ENCODE measurements around the gene HLA-E. TPM values are rescaled to one million over a fixed set of nuclear protein-coding genes. Genes with fewer than 3 reads are reported as not detected.

HLA-E gene
- total and polyA plus RNA-seq, 2 of the 13 experiments (the other 11 are each of a cell fraction or from before 2014, with no cell fraction given), result 45.2 to 90.4 TPM

DNA sequence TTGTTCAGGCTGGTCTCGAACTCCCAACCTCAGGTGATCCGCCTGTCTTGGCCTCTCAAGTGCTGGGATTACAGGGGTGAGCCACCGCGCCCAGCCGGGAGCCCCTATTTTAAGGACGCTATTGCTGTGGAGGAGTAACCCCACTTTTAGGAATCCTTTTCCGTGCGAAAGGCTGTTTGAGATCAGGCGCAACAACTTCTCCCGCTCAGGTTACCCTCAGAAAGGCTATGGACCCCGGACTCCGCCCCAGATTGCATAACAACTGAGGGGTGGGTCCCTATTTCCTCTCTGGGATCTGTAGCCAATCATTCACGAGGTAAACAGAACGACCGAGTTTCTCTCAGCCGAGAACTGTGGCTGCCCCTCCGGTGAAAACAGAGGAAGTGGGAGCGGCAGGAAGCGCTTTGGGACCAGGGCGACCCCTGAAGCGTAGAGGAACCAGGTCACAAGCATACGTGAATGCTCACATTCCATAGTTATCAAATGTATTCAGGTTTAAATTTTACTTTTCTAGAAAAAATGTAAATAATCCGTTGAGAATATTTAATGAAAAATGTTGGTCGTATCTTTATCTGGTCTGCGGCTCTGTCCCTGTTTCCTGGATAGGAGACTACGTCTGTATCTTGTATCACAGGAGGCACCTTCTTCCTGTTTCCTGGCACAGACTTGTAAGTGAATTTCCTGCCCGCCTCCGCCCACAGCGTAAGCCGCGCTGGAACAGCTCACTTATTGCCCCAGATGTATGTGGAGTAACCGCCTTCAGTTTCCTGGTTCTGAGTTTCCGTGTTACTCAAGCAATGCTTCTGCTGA lies 26.8 kb downstream of the HLA-E start (continued):
- TF ChIP-seq ZNF740 (CRISPR knock-in tag; IDR thresholded peaks at IDR 0.05) (no peak), PAXIP1 (CRISPR knock-in tag; conservative IDR thresholded peaks at IDR 0.05) (peak; percentile 90), RCOR2 (CRISPR knock-in tag; IDR thresholded peaks at IDR 0.05) (peak; percentile 55), ZNF30 (CRISPR knock-in tag; IDR thresholded peaks at IDR 0.05) (no peak), ZNF3 (CRISPR knock-in tag; IDR thresholded peaks at IDR 0.05) (no peak), JUND (CRISPR knock-in tag; IDR thresholded peaks at IDR 0.05) (no peak), ZNF17 (CRISPR knock-in tag; IDR thresholded peaks at IDR 0.05) (no peak), ZNF639 (CRISPR knock-in tag; conservative IDR thresholded peaks at IDR 0.05) (0 out of 2 replicates have a peak, but pooled peaks have one; percentile 40), CAMTA2 (CRISPR knock-in tag; IDR thresholded peaks at IDR 0.05; ENCODE audit: borderline replicate concordance) (no peak), ZNF556 (CRISPR knock-in tag; IDR thresholded peaks at IDR 0.05; ENCODE audit: borderline replicate concordance) (peak; percentile 70; the same call in 1 of the 2 replicates), TFDP1 (CRISPR knock-in tag; IDR thresholded peaks at IDR 0.05; ENCODE audit: borderline replicate concordance) (no peak), RFXANK (CRISPR knock-in tag; IDR thresholded peaks at IDR 0.05) (peak; percentile 93), ZFP1 (CRISPR knock-in tag; IDR thresholded peaks at IDR 0.05) (no peak), ZFP62 (CRISPR knock-in tag; IDR thresholded peaks at IDR 0.05) (0 out of 2 replicates have a peak, but pooled peaks have one; percentile 17), ZNF207 (IDR thresholded peaks at IDR 0.05; ENCODE audit: borderline replicate concordance) (no peak), ZNF260 (CRISPR knock-in tag; IDR thresholded peaks at IDR 0.05; ENCODE audit: borderline replicate concordance, low read depth) (no peak), ZNF572 (CRISPR knock-in tag; IDR thresholded peaks at IDR 0.05) (no peak)
- TF ChIP-seq, protein P1, sequence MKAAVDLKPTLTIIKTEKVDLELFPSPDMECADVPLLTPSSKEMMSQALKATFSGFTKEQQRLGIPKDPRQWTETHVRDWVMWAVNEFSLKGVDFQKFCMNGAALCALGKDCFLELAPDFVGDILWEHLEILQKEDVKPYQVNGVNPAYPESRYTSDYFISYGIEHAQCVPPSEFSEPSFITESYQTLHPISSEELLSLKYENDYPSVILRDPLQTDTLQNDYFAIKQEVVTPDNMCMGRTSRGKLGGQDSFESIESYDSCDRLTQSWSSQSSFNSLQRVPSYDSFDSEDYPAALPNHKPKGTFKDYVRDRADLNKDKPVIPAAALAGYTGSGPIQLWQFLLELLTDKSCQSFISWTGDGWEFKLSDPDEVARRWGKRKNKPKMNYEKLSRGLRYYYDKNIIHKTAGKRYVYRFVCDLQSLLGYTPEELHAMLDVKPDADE (CRISPR knock-in tag; IDR thresholded peaks at IDR 0.05), result no peak; the same call in 1 of the 2 replicates
- TF ChIP-seq, protein P2, sequence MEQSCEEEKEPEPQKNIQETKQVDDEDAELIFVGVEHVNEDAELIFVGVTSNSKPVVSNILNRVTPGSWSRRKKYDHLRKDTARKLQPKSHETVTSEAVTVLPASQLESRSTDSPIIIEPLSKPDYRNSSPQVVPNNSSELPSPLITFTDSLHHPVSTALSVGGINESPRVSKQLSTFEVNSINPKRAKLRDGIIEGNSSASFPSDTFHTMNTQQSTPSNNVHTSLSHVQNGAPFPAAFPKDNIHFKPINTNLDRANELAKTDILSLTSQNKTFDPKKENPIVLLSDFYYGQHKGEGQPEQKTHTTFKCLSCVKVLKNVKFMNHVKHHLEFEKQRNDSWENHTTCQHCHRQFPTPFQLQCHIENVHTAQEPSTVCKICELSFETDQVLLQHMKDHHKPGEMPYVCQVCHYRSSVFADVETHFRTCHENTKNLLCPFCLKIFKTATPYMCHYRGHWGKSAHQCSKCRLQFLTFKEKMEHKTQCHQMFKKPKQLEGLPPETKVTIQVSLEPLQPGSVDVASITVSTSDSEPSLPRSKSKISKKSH (CRISPR knock-in tag; IDR thresholded peaks at IDR 0.05; ENCODE audit: borderline replicate concordance), result 0 out of 2 replicates have a peak, but pooled peaks have one; percentile 58
